LNCaP clone FGC (cell line): ENCODE measurements around the gene DGKB.

Experiments used
- DNase-seq: peaks from one replicate; pipeline ENCODE4 v3.0.0-alpha.2; 2011; ENCODE audit warnings: low read depth
- H3K4me3 ChIP-seq: 2 replicates; pipeline ENCODE4 v1.5.1; 2011; ENCODE audit warnings: mild to moderate bottlenecking, low read depth, low read length, control low read depth
- TF ChIP-seq, protein P1 (sequence below): IDR thresholded peaks from 2 replicates; pipeline ENCODE4 v1.5.1; 2012; ENCODE audit warnings: mild to moderate bottlenecking; ENCODE audit not compliant: control insufficient read depth, insufficient read depth; ENCODE audit errors: extremely low read depth

Gene DGKB

DNA sequence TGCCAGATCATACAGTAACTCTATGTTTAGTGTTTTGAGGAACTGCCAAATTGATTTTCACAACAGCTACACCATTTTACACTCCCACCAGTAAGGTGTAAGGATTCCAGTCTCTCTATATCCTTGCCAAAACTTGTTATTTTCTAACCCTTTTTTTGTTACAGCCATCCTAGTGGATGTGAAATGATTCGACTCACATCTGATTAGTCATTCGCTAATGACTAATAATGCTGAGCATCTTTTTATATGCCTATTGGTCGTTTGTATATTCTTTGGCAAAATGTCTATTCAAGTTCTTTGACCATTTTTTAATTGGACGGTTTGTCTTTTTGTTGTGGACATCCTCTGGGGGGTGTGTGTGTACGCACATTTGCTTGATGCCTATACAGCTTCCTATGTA, 142.8 kb downstream of the DGKB start:
- no peak overlapping the region for H3K4me3 ChIP-seq
- no peak for DNase-seq
- TF ChIP-seq, protein P1, sequence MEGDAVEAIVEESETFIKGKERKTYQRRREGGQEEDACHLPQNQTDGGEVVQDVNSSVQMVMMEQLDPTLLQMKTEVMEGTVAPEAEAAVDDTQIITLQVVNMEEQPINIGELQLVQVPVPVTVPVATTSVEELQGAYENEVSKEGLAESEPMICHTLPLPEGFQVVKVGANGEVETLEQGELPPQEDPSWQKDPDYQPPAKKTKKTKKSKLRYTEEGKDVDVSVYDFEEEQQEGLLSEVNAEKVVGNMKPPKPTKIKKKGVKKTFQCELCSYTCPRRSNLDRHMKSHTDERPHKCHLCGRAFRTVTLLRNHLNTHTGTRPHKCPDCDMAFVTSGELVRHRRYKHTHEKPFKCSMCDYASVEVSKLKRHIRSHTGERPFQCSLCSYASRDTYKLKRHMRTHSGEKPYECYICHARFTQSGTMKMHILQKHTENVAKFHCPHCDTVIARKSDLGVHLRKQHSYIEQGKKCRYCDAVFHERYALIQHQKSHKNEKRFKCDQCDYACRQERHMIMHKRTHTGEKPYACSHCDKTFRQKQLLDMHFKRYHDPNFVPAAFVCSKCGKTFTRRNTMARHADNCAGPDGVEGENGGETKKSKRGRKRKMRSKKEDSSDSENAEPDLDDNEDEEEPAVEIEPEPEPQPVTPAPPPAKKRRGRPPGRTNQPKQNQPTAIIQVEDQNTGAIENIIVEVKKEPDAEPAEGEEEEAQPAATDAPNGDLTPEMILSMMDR, result no peak

DNA sequence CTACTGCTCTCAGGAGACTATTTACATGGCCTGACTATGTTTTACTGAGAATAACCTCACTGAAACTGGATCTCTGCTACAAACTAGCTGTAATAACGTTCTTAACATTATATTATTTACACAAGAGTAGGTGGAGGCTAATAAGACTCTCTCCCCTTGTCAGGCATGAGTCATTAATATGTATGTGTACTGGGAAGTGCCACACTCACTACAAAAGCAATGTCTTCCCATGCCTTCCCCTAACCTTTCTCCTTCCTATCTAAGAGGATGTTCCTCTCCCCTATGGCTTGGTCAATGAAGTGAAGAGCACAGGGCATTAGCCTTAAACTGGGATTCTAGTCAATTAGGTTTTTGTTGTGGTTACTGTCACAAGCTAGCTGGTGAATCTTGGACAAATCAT, 147.9 kb downstream of the DGKB start:
- no peak for DNase-seq
- no peak overlapping the region for H3K4me3 ChIP-seq
- TF ChIP-seq, protein P1, result no peak

GRCh38 chr7:14752301-14752700, 150.2 kb downstream of the DGKB start:
- DNase-seq, result no peak
- TF ChIP-seq, protein P1, result no peak
- H3K4me3 ChIP-seq, result no peak overlapping the region

DNA sequence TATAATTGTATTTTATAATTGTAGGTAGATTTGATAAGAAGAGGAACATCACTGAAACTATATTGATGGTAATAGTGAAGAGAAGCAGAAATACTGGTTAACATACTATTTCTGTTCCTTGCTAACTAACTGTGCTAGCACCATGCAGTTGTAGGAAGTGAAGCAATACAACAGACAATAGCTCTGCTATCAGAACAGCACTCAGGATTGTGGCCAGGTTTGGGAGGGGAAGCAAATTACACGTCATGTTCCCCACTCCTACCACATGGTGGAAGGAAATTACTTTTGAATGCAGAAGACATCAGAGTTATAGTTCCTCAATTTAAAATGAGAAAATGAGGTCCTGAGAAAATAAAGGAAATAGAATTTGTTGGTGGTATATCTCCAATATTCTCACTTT, 151.1 kb downstream of the DGKB start:
- no peak for DNase-seq
- no peak overlapping the region for H3K4me3 ChIP-seq
- TF ChIP-seq, protein P1, result no peak

DNA sequence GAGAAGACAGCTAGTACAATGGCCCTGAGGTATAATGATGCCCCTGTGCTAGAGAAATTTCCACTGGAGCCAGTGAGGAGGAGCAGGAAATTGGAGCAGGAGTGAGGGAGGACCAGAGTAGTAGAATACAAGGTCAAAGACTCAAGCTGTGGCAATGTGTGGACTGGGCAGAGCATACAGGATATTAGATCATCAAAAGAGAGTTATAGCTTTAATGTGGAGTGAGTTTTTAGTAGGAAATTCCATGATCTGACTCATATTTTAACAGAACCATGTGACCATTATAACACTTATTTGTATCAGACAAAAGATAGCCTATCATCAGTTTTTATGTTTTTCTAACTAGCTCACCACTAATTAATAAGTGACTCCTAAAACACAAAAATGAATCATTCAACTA, 154.1 kb downstream of the DGKB start:
- TF ChIP-seq, protein P1, result no peak
- no peak overlapping the region for H3K4me3 ChIP-seq
- DNase-seq, result no peak

- DNase-seq, result no peak
- no peak overlapping the region for H3K4me3 ChIP-seq
- TF ChIP-seq, protein P1, result no peak
These were observed 154.8 kb downstream of the DGKB start for GRCh38 chr7:14747701-14748100.

DNA sequence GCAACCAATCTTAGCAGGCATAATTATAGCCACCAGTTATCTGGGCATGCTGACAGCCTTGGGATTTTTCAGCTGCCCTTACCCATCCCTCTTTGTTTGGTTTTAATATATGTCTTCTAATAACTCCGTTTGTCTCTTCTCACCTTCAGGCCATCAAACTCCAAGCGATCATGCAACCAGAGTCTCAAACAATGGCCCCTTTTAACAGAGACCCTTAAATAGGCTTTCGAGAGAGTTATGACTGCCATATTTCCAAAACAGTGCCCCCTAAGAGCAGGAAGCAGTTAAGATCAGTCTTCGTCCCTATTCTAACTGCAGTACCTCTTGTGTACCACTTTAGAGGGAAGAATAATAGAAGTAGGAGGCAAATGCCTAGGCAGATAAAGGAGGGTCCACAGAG, 157.5 kb downstream of the DGKB start:
- no peak for DNase-seq
- TF ChIP-seq, protein P1, result no peak
- H3K4me3 ChIP-seq, result no peak overlapping the region
